SH-SY5Y (cell line): ENCODE data around the gene TIMM17A.

Source experiments
- GATA2 ChIP-seq: IDR thresholded peaks from 2 replicates; pipeline ENCODE4 v1.6.1; 2011; ENCODE audit warnings: mild to moderate bottlenecking, low read depth, low read length
- GATA3 ChIP-seq: IDR thresholded peaks from 2 replicates; pipeline ENCODE4 v1.6.1; 2011; ENCODE audit warnings: low read depth, mild to moderate bottlenecking, low read length, moderate library complexity

TIMM17A gene

DNA sequence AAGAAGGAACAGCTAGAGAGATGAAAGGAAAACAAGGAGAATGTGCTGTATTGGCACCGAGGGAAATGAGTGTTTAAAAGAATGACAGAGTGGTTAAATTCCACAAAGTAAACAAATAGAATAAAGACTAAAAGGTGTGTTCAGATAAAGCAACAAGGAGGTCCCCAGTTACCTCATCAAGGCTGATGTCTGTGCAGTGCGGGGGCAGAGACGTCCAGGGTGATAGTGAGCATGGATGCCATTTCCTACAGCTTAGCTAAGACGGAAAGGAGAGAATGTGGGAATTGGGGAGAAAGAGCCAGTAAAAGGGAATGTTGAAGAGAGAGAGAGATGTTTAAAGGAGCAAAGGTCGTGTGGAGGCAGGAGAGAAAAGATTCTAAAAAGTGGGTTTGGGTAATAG is 24.5 kb upstream of the TIMM17A start:
- TF ChIP-seq GATA3 (no peak), GATA2 (no peak)

DNA sequence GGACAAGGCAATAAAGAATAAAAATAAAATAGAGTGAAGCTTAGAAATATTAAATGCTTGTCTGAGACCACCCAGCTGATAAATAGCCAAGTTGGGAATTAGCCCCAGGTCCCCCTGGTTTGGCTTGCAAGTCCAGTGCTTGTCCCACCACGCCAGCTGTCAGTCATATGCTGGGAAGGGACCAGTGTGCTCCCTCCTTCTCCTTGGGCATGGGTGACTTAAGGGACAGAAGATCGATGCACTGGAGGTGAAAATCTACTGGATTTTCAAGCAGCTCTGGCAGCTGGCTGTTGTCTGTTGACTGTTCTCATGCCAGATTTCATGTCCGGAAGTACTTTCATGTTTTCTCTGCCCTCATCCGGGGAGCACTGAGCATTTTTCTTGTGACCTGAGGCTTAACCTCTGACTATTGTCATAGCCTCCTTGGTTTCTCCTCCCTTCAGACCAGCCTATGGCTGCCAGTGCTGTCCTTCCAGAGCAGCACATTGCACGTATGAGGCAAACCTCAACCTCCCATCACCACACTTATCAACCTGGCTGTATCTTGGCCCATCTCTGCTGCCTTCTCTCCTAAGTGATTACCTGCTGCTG is 21.4 kb upstream of the TIMM17A start:
- TF ChIP-seq GATA3 (no peak), GATA2 (no peak)

- TF ChIP-seq GATA3 (no peak), GATA2 (no peak)
Measured at GRCh38 chr1:201937624-201938213, 17.6 kb upstream of the TIMM17A start.

- TF ChIP-seq GATA3 = no peak
- no peak for TF ChIP-seq GATA2
Measured at GRCh38 chr1:201938440-201939035, 16.8 kb upstream of the TIMM17A start.

GRCh38 chr1:201939148-201939547 is 16.2 kb upstream of the TIMM17A start:
- no peak for TF ChIP-seq GATA3
- TF ChIP-seq GATA2 = no peak

- TF ChIP-seq GATA3 (no peak), GATA2 (no peak)
Measured at GRCh38 chr1:201939574-201939973, 15.7 kb upstream of the TIMM17A start.

GRCh38 chr1:201941420-201942128 is 13.7 kb upstream of the TIMM17A start:
- TF ChIP-seq GATA3 = no peak
- no peak for TF ChIP-seq GATA2

DNA sequence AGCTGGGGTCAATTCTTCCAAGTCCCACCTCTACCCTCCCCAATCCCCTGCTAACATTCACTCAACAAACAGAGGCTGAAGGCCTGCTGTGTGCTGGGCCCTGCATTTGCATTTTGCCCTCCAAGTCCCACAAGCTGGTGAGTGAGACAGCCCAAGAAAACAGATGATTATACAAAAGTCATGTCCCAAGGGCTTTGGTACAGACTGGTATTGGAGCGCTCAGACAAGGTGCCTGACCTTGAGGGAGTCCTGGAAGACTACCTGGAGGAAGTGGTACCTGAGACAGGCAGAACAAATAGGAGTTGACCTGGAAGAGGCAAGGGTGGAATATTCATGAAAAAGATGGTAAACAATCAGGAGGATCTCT is 13.2 kb upstream of the TIMM17A start:
- TF ChIP-seq GATA3 (no peak), GATA2 (no peak)

DNA sequence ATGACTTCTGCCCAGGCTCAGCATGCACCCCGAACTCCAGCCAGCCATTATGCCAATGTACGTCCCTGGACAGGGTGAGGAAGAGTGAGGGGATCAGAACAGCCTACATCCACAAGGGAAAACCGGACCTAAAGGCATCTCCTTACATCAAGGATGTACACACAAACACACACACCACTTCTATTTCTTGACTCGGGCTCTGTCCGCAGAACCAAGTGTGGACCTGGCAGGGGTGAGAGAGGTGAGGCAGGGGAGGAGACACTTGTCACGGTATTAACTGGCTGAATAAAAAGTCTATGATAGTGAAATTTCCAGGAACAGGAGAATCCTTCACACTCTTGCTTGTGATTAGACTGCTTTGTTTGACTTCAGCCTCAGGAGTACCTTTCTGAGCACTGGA is 11.3 kb upstream of the TIMM17A start:
- no peak for TF ChIP-seq GATA2
- no peak for TF ChIP-seq GATA3

DNA sequence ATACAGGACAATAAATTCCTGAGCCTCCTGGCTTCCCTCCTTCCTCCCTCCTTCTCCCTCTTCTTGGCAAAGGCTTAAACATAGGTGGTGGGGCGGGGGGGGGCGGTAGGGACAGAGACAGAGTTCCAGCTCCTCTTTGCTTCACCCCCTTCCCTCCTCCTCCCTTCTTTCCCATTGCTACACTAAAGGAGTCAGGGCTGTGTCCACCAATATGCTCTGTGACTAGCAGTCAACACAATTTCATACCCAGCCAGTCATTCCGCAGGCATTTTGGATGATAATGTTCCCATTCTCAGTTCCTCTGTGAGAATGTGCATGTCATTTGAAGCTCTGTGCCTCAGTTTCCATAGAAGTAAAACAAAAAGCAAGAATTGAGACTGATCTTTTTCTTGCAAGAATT is 10.7 kb upstream of the TIMM17A start:
- TF ChIP-seq GATA2 (no peak), GATA3 (no peak)

DNA sequence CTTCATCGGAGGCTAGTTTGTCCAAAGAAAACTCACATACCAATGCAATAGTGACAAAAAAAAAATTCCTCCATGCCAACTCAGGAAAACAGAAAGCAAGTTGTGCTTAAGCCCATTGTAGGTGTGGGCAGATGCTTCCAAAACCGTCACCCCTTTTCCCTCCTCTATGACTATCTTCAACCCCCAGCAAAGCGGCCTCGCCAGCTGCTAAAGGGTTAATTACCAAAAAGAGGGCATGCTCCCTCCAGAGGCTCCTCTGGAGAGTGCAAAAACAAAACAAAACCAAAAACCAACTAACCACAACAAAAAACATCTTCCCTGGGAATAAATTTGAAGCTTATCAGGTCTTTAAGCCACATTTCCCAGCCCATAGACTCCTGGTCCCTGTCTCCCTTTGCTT is 10.1 kb upstream of the TIMM17A start:
- TF ChIP-seq GATA3 (no peak), GATA2 (no peak)

DNA sequence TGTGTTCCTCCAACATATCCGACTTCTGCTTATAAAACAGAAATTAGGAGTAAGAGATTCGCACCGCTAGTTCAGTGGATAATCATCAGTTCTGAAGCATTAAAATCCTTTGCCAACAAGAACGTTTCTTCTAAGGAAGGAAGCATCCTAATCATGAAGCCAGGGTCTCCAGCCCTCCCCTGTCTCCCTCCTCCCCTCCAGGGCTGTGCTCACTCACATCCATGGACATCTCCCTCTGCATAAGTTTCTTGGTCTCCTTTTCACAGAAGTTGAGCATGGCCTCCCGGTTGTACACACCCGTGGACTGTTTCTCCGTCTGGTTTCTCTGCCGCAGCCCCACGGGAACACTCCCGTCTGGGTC is 9.5 kb upstream of the TIMM17A start:
- no peak for TF ChIP-seq GATA3
- no peak for TF ChIP-seq GATA2

- TF ChIP-seq GATA3 (no peak), GATA2 (no peak)
Measured at GRCh38 chr1:201946224-201946908, 8.9 kb upstream of the TIMM17A start, which contains the start of gene LMOD1. LMOD1 (minus strand) TSS chr1:201946548; CDS start chr1:201946340, 208 bp downstream.

DNA sequence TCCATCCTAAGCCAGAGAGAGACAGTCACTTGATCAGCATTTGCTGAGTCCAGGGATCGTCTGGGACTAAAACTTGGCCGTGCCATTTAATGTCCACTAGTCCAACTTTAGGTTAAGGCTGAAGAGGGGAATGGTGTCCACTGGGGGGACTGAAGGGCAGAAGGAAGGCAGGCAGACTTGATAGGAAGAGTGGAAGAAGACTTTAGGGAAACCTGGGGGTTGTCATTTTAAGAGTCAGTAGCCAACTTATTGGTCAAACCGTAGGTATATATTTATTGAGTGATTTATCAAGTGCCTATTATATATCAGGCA is 7.7 kb upstream of the TIMM17A start:
- TF ChIP-seq GATA2 (no peak), GATA3 (no peak)
